22Rv1 (cell line): ENCODE data around the gene FGR.
"Not testable (repeated sequence)": the region's sequence is repeated elsewhere in the genome, so short reads cannot be mapped to it uniquely, and the experiment has no call there.

Source experiments
- CTCF ChIP-seq: fragments of 450-650 bp; IDR thresholded peaks from 2 replicates; pipeline ENCODE4 v1.5.1; 2017; ENCODE audit warnings: mild to moderate bottlenecking
- ZFX ChIP-seq: fragments of 450-650 bp; IDR thresholded peaks from 2 replicates; pipeline ENCODE4 v1.6.1; 2017; ENCODE audit warnings: antibody characterized with exemption, borderline replicate concordance

GRCh38 chr1:27680225-27680791, 45.3 kb upstream of the FGR start:
- TF ChIP-seq CTCF, ZFX: not testable (repeated sequence)
